ENCODE measurements around the gene MCOLN2.

Gene MCOLN2

DNA sequence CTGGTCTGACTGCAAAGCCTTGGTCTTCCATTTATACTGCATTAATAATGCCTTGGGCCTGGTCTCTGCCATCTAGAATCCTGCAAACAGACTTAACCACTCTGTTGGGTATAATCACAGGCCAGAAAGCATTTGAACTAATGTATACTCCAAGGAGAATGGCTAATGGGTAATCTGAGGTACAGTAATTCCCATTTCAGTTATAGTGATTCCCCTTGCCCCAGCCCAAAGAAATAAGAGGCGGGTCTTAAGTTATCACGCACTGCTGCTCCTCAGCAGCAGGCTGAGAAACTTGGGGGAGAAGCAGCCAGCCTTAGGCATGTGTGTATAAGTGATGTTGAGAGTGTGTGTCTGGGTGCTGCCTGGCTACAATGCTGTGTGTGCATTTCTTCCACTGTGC lies 106.3 kb downstream of the MCOLN2 start:
- no peak for DNase-seq

DNA sequence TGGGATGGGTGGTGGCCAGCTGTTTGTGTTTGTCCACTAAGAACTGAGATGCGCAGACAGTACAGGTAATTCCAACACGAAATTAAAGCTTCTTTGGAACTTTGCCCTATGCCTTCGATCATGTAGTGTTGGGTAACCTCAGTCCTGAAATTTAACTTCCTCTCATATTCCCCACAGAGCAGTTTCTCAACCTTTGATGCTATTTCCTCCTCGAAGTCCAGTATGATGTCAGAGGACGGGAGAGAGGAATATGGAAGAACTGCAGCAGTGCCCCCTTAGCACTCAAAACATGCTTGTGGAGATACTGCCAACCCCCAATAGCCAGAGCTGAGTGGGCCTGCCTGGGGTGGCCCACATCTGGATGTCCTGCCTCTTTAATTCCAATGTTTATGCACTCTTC lies 107.5 kb downstream of the MCOLN2 start:
- no peak for DNase-seq

DNA sequence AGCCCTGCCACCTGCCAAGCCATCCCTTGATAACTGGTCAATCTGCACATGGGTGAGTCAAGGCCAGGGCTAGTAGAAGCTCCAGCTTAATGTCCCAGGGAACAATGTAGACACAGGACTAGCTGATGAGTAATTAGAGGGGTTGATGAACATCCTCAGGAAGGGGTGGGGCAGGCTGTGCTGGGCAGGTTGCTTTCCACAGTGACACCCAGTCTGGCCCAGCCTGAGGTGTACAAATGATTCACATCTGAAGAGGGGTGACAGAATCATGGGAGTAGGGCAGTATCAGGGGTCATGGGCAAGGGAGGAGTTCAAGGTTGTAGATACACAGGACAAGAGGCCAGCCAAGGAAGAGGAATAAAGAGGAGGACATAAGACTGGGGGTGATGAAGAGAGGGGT lies 108.2 kb downstream of the MCOLN2 start:
- DNase-seq, result no peak

DNA sequence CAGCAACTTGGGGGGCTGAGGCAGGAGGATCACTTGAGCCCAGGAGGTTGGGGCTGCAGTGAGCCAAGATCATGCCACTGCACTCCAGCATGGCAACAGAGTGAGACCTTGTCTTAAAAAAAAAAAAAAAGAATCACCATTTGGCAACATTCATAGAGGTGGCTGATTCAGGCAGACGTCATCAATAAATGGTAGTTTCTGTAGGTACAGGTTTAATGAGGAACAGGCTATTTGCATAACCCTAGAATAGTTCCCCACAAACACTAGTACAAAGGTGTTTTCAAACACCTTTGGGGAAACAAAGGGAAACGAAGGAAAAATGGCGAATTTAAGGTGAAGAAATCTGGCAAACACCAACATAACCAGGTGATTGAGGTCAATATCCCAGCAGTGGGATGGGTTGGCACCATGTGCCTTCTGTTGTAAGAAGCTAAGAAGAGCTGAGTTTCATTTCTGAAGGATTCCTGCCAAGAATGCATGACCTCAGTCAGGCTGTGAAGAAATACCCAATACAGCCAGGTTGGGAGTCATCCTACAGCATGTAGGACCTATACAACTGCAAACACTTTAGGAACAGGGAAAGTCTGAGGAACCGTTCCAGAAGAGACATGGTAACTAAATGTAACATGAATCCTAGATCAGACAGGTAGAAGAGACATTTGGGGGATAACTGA lies 109.5 kb downstream of the MCOLN2 start:
- no peak for DNase-seq

DNA sequence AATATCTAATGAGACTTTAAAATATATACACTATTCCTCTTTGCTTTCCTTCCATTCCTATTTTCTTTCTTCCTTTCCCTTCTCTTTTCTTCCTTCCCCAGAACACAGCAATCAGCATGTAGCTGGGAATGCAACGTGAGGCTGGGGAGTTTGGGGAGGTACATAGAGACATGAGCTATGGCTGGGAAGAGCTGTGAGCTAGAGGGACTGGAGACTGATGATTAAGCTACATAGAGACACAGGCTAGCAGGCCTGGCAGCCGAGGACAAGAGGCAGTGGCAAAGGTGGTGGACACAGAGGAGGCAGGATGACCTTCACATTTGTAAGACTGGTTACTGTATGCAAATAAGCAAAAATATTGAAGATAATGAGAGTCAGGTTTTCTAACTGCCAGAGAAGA lies 111.4 kb downstream of the MCOLN2 start:
- DNase-seq, result no peak

DNA sequence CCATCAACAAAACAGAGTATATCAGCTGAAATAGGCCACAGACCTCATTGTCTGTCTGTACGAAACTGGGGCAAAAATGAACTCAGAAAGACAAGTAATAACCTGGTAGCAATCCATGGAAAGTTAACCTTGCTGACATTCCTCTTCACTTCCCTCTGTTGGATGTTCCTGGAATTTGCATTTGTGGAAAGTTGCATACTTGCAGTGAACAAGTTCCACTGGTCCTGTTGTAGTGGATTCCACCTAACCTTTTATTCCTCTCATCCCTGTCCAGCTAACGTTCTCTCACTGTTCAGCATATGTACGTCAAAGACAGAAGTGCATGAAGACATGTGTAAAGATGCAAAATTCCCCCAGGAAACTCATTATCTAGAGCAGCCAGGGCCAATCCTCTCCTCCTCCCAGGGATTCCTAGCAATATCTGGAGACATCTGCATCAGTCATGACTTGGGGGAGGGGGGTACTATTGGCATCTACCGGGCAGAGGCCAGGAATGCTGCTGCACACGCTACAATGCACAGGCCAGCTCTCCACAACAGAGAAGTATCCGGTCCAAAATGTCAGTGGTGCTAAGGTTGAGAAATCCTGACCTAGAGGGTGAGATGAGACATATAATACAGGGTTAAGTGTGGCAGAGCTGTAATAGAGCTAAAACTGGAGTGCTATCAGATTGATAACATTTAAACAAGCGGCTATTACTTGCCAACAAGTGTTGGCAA lies 112.1 kb downstream of the MCOLN2 start:
- no peak for DNase-seq

DNA sequence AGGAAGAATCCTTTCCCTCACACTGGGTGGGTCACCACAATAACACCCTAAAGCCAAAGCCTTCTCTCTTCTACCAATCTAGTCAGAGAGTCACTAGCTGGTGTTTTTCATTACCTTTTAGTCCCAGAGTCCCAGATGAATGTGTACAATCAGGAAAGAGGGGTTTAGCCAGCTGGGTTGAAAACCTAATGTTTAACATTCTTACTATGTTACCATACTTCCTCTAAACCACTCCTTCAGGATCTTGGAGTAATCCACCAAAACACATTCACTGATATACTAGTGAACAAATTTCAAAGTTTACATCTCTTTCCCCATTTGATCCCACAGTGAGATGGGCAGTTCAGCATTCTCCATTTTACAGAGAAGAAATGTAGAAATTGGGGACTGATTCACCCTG lies 113.6 kb downstream of the MCOLN2 start:
- no peak for DNase-seq

DNA sequence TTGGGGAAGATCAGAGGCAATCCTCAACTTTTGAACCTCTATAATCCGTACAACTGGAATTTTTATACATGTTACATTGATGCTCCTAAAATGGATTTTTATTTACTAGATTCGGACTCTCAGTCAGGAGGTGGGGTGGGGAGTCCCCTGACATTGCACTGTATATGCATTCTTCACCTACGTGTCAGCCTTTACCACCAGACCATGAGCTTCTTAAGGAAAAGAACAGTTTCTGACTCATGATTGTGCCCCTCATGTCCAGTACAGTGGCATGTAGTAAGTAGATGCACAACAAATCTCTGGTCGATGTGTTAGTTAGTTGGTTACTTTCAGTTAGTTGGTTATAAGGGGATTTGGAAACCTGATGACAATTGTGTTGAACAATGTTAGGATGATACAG lies 119.3 kb downstream of the MCOLN2 start:
- no peak for DNase-seq

DNA sequence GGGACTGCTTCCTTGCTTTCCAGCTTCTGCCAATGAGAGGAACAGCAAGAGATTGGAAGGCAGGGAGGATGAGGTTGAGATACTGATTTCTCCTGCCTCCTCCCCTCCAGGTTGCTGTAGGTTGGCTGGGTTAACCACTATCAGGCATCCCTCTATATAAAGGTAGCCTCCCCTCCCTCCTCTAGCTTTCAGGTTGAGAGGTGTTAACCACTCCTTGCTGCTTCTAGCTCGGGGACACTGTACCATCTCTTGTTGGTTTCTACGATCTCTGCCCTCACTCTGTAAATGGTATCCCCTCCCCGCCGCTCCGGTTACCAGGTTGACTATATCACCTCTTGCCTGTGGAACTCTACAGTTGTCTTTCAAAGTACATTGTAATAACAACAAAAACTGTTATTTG lies 120.6 kb downstream of the MCOLN2 start:
- peak; percentile 31 for DNase-seq

Measured in CD4-positive, alpha-beta T cell treated with Interleukin-10 for 1 hour (primary cell).